Activated T-helper 1 cell treated with anti-CD3 and anti-CD28 coated beads, Interleukin-12 subunit alpha, Interleukin-12 subunit beta, Interleukin-2, Interleukin-4 antibody, amounts not matched to agents 30 ng/mL and 10 ng/mL and 1 ng/mL, durations not matched to agents 14 hours and 24 hours and 36 hours (primary cell): Measurements from ENCODE around the gene STIM2. TPM values are rescaled to one million over a fixed set of nuclear protein-coding genes. Genes with fewer than 3 reads are reported as not detected.
"Not testable (repeated sequence)": the region's sequence is repeated elsewhere in the genome, so short reads cannot be mapped to it uniquely, and the experiment has no call there.

Source experiments
- DNase-seq: peaks from one replicate; pipeline ENCODE4 v3.0.0; 2021; ENCODE audit warnings: low spot score
- H3K27ac Mint-ChIP-seq: one replicate; pipeline ENCODE4 v1.8.0; 2021; ENCODE audit warnings: mild to moderate bottlenecking, mixed read lengths
- H3K27me3 Mint-ChIP-seq: one replicate; pipeline ENCODE4 v1.8.0; 2022; ENCODE audit warnings: mild to moderate bottlenecking, moderate library complexity, mixed read lengths; ENCODE audit not compliant: insufficient read depth
- H3K36me3 Mint-ChIP-seq: one replicate; pipeline ENCODE4 v1.8.0; 2021; ENCODE audit warnings: low read depth, mixed read lengths
- H3K4me1 Mint-ChIP-seq: one replicate; pipeline ENCODE4 v1.8.0; 2021; ENCODE audit warnings: low read depth, mixed read lengths
- H3K4me3 Mint-ChIP-seq: one replicate; pipeline ENCODE4 v1.8.0; 2021; ENCODE audit warnings: mild to moderate bottlenecking, moderate library complexity, mixed read lengths
- H3K9me3 Mint-ChIP-seq: one replicate; pipeline ENCODE4 v1.8.0; 2021; ENCODE audit warnings: mixed read lengths
- intact Hi-C: fragments of 100-400 bp; cut with micrococcal nuclease; formaldehyde crosslinking; loops from one replicate; pipeline ENCODE4 v1.15.1; 2024
- total RNA-seq: library from RNA; stranded (reverse); gene quantifications from 2 replicates; pipeline ENCODE4 v1.2.3, GENCODE V29; 2022

The STIM2 gene
- total RNA-seq, 1 donor from 2014 or later, result 54.1 TPM

DNA sequence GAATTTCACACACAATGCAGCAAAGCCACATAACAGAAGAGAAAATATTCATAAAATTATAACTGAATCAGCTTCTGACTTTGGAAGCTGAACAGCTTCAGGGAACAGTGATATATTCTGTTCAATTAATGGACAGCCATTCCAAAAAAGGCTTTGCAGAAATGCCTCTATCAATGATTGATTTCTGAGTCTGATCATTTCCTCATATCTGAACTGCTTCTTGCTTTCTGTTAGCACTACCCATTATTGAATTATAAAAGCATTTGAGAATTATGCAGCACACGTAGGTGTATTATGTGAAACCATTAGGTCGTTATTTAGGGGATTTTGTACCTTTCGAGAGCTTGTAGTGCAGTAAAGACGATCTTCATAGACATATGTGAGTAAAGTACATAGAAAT lies 159.6 kb downstream of the STIM2 start:
- Mint-ChIP-seq H3K27me3 (no peaks in the 10 kb centered on the region), H3K4me3 (no peak overlapping the region), H3K4me1 (peaks cover 27% of the 10 kb centered on the region), H3K36me3 (peaks cover 37% of the 10 kb centered on the region), H3K9me3 (no peaks in the 10 kb centered on the region), H3K27ac (no peak overlapping the region)
- intact Hi-C loops, result no loop called here
- no peak for DNase-seq

DNA sequence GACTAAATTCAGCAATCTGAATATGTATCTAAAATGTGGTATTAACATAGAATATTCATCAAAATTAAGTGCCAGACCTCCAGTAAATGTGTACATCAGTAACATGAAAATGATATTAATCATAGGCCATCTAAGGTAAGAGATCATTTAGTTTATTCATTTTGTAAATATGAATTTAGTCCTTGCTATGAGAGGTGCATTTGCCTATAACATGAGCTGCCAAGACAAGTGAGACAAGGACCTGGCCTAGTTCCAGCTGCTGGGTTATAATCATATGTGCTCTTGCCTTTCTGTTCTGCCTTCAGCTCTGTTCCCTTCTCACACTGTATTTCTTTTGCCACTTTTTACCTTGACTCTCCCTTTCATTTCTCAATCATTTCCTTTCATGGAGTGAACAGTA lies 160.0 kb downstream of the STIM2 start:
- H3K9me3 Mint-ChIP-seq, result no peaks in the 10 kb centered on the region
- no peak overlapping the region for H3K27ac Mint-ChIP-seq
- no peak overlapping the region for H3K4me3 Mint-ChIP-seq
- intact Hi-C loops, result no loop called here
- no peaks in the 10 kb centered on the region for H3K27me3 Mint-ChIP-seq
- no peak for DNase-seq
- H3K4me1 Mint-ChIP-seq, result peaks cover 26% of the 10 kb centered on the region
- peaks cover 37% of the 10 kb centered on the region for H3K36me3 Mint-ChIP-seq

DNA sequence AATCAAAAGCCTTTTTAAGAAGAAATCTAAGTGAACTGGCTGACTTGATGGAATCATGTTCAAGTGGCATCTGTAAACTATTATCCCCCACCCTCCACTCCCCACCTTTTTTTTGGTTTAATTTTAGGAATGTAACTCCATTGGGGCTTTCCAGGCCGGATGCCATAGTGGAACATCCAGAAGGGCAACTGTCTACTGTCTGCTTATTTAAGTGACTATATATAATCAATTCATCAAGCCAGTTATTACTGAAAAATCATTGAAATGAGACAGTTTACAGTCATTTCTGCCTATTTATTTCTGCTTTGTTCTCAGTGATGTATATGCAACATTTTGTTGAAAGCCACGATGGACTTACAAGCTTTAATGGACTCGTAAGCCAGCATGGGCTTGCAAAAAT lies 162.3 kb downstream of the STIM2 start:
- peaks cover 21% of the 10 kb centered on the region for H3K36me3 Mint-ChIP-seq
- H3K27me3 Mint-ChIP-seq, result no peaks in the 10 kb centered on the region
- no peaks in the 10 kb centered on the region for H3K9me3 Mint-ChIP-seq
- H3K4me1 Mint-ChIP-seq, result peaks cover 7% of the 10 kb centered on the region
- H3K4me3 Mint-ChIP-seq, result no peak overlapping the region
- no peak overlapping the region for H3K27ac Mint-ChIP-seq
- no peak for DNase-seq
- intact Hi-C loops, result no loop called here

DNA sequence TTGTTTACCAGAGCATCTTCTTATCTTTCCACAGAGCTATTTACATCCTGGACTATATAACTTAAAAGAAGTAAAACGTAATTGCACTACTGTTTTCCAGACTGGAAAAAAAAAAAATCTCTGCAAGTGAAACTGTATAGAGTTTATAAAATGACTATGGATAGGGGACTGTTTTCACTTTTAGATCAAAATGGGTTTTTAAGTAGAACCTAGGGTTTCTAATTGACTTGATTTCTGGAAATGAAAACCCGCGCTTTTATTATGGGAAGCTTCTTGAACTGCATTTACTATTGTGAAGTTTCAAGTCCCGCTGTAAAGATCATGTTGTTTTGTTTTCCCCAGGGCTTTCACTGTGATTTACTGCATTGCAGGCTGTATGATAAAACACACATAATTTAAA lies 162.7 kb downstream of the STIM2 start:
- Mint-ChIP-seq H3K36me3 (peaks cover 17% of the 10 kb centered on the region), H3K4me1 (peaks cover 3% of the 10 kb centered on the region), H3K4me3 (no peak overlapping the region), H3K9me3 (no peaks in the 10 kb centered on the region), H3K27me3 (no peaks in the 10 kb centered on the region), H3K27ac (no peak overlapping the region)
- no peak for DNase-seq
- intact Hi-C loops, result no loop called here

DNA sequence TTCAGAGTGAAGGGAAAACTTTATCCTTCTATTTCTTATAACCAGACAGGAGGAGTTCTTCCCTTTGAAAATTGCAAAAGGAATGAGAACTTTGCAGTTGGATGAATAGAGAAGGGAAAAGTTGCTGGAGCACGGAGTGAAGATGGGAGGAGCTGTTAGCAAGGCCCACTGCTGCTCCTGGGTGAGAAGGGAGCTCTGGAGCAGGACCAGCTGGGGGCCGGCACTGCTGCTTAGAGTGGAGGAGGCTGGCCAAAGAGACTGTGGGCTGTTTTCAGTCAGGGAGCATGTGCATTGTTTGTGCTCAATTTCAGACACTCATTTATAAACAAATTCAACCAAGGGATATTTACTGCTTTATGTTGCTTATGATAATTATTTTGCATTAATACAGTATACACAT lies 164.2 kb downstream of the STIM2 start:
- Mint-ChIP-seq H3K27me3 (no peaks in the 10 kb centered on the region), H3K4me1 (no peaks in the 10 kb centered on the region)
- intact Hi-C loops, result no loop called here

DNA sequence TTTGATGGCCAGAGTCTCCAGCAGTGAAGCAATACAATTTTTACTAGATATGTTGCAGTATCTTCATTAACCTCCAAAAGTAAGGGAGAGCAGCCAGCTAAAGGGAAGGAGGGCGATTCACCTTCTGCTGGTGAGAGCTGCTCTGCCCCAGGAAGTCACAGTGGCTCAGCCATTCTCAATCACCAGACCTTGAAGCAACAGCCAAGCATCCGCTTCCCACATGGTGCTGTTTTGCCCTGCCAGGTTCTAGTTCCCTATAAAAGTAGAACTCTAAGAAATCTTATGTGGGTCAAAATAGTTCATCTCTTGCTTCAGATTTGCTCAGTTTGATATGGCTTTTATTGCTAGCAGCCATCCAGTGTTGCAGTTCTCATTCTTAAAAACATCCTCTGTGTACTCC lies 166.8 kb downstream of the STIM2 start:
- H3K4me1 Mint-ChIP-seq, result no peaks in the 10 kb centered on the region
- peaks cover 10% of the 10 kb centered on the region for H3K36me3 Mint-ChIP-seq
- peaks cover 4% of the 10 kb centered on the region for H3K27me3 Mint-ChIP-seq
- H3K9me3 Mint-ChIP-seq, result no peaks in the 10 kb centered on the region
- intact Hi-C loops, result no loop called here
- H3K27ac Mint-ChIP-seq, result no peak overlapping the region
- H3K4me3 Mint-ChIP-seq, result no peak overlapping the region
- no peak for DNase-seq

More for the DNA sequence above, 164.2 kb downstream of the STIM2 start:
- Mint-ChIP-seq H3K36me3 (peaks cover 15% of the 10 kb centered on the region), H3K27ac (no peak overlapping the region), H3K4me3 (no peak overlapping the region), H3K9me3 (no peaks in the 10 kb centered on the region)
- no peak for DNase-seq

DNA sequence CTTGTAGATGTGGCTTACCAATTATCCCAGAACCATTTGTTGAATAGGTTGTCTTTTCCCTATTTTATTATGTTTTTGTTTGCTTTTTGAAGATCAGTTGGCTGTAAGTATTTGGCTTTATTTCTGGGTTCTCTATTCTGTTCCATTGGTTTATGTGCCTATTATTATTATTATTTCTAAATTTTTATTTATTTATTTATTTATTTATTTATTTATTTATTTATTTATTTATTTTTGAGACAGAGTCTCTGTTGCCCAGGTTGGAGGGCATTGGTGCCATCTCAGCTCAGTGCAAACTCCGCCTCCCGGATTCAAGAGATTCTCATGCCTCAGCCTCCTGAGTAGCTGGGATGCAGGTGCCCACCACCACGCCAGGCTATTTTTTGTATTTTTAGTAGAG lies 174.5 kb downstream of the STIM2 start:
- H3K27ac Mint-ChIP-seq, DNase-seq, H3K4me3 Mint-ChIP-seq, H3K4me1 Mint-ChIP-seq, H3K9me3 Mint-ChIP-seq, intact Hi-C loops, H3K36me3 Mint-ChIP-seq: not testable (repeated sequence)
- H3K27me3 Mint-ChIP-seq, result peaks cover 17% of the 10 kb centered on the region

DNA sequence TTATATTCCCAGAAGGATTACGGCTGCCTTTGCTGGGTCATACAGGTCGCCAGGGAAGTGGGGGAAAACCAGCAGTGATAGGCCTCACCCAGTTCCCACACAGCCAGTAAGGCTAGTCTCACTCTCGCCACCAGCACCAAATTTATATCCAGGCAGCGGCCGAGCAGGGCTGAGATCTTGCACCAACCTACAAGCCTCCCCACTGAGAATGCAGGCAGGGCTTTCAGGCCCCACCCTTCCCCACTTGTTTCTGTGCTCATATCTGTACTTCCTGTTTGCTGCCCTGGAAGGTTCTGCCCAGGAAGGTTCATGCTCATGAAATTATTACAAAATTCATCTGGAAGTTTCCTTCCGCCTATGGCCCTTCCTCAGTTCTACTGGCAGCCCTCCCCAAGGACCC lies 179.7 kb downstream of the STIM2 start:
- DNase-seq, result no peak
- no peak overlapping the region for H3K27ac Mint-ChIP-seq
- no peaks in the 10 kb centered on the region for H3K4me1 Mint-ChIP-seq
- H3K27me3 Mint-ChIP-seq, result peaks cover 21% of the 10 kb centered on the region
- intact Hi-C loops, result no loop called here
- no peaks in the 10 kb centered on the region for H3K36me3 Mint-ChIP-seq
- no peak overlapping the region for H3K4me3 Mint-ChIP-seq
- H3K9me3 Mint-ChIP-seq, result peaks cover 8% of the 10 kb centered on the region

DNA sequence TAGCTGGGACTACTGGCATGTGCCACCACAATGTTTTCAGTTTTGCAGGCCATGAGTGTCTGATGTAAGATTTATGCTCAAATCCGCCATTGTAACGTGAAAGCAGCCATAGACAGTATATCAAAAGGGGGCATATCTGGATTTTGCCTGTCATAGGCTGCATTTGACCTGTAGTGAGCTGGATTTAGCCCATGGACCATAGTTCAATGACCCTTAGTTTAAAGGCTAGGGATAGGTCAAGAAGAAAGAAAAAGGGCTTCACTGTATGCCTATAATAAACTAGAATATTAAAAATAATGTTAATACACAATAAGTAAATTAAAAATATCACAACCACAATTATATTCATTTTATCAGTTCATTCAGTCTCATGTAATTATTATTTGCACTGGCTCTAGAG lies 181.8 kb downstream of the STIM2 start:
- Mint-ChIP-seq H3K4me3 (no peak overlapping the region), H3K27ac (no peak overlapping the region), H3K27me3 (peaks cover 29% of the 10 kb centered on the region), H3K36me3 (no peaks in the 10 kb centered on the region), H3K9me3 (peaks cover 3% of the 10 kb centered on the region), H3K4me1 (no peaks in the 10 kb centered on the region)
- no peak for DNase-seq
- intact Hi-C loops, result no loop called here

DNA sequence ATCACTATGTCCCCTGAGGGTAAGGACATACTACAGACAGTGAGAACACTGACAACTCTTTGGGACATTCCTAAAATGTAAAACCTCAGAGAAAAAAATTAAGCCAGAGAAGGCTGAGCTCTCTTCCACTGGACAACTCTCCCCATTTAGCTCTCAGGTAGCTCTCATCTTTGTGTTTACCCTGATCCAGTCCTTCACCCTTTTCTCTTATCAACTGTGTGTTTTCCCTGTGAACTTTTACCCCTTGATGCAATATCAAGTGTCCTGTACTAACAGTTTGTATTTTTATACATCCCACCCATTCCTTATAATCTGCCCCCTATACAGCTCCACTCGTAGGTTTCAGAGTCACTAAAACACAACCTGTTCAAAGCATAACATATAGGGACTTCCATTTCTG lies 182.6 kb downstream of the STIM2 start:
- no peaks in the 10 kb centered on the region for H3K36me3 Mint-ChIP-seq

DNA sequence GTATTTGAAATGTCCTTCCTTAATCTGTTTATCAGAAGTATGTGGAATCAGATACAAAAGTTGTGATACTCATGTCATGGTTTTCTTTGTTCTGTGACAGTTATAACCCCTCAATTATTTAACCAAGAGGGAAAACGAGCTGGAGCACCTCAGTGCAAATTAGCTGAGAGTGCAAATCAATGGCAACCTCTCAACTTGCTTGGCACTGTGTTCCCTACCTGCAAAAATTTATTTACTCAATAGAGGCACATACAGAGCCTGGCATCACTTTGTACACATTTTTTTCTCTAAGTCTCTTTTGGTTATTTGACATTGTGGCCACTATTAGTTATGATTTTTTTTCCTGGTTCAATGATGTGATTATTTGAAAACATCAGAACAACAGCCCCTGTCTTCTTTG lies 186.2 kb downstream of the STIM2 start:
- Mint-ChIP-seq H3K4me1 (no peaks in the 10 kb centered on the region), H3K4me3 (no peak overlapping the region), H3K36me3 (no peaks in the 10 kb centered on the region), H3K27me3 (peaks cover 39% of the 10 kb centered on the region), H3K9me3 (peaks cover 3% of the 10 kb centered on the region), H3K27ac (no peak overlapping the region)
- intact Hi-C loops, result no loop called here
- no peak for DNase-seq

More for the DNA sequence above, 182.6 kb downstream of the STIM2 start:
- peaks cover 3% of the 10 kb centered on the region for H3K9me3 Mint-ChIP-seq
- no peaks in the 10 kb centered on the region for H3K4me1 Mint-ChIP-seq
- H3K4me3 Mint-ChIP-seq, result no peak overlapping the region
- intact Hi-C loops, result no loop called here
- DNase-seq, result no peak
- no peak overlapping the region for H3K27ac Mint-ChIP-seq
- peaks cover 27% of the 10 kb centered on the region for H3K27me3 Mint-ChIP-seq

DNA sequence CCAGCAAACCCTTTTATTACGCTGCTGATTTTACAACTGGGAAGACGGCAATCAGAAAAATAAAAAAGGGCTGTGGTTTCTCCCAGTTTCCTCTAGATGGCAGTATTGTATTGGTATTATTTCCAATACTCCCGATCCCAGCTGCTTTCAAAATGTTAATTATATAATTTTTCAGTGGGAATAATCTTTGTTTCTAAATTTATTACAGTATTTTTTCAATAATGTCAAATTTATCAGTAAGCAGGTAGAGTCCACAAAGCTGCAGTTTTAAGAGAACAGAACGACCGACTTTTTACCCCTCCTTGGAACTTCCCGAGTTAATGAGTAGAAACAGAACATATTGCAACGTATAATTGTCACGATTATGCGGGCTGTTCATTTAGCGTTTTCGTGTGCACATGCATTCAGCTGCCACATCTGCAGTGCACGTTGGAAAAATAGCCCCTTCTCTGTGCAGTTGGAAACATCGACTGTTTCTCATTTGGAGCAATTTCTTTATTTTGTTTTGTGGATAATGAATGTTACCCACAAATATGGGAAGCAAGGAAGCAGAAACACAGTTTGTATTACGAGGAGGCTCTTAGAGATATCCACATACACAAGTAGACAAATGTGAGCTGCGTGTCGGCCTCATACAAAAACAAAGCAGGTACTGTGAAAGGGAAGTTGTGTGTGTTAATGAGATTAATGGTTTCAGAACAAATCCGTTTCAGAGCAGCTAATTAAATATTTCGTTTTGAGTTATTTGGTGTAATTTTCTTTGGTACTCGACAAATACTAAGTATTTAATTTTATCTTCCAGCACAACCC lies 188.0 kb downstream of the STIM2 start:
- DNase-seq, result no peak
- no peaks in the 10 kb centered on the region for H3K4me1 Mint-ChIP-seq
- no peak overlapping the region for H3K27ac Mint-ChIP-seq
- intact Hi-C loops, result loop anchor here (1.0 kb wide), 1 partner anchor 270 kb away; no protein-coding TSS in a partner anchor
- peaks cover 37% of the 10 kb centered on the region for H3K27me3 Mint-ChIP-seq
- H3K36me3 Mint-ChIP-seq, result no peaks in the 10 kb centered on the region
- peaks cover 3% of the 10 kb centered on the region for H3K9me3 Mint-ChIP-seq
- H3K4me3 Mint-ChIP-seq, result no peak overlapping the region

DNA sequence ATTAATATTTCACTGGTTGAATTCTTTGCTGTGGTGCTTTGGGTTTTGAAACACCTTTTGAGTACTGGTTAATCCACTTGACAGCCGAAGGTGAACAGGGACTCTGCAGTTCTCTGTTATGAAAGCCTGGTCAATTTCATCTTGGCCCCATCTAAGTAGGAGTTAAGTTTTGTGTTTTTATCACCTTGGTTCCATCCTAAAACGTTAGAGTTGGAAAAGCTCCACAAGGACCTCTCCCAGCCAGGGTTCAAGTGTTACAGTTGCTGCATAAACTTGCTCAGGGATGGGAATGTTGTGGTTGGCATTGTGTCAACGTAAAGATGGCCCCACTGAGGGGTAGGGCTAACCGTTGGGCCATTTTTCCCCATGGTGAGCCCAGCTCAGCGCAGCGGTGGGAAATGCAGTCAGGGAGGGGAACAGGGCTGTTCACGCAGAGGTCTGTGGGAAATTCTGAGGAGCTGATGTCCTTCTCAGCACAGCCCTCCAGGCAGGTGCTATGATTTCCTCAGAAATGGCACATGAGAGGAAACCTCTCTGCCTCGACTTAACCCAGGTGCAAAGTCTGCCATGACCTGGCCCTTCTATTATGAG lies 188.7 kb downstream of the STIM2 start:
- intact Hi-C loops, result loop anchor here (1.0 kb wide), 1 partner anchor 269 kb away; no protein-coding TSS in a partner anchor
- Mint-ChIP-seq H3K4me3 (no peak overlapping the region), H3K4me1 (no peaks in the 10 kb centered on the region), H3K36me3 (no peaks in the 10 kb centered on the region), H3K27ac (no peak overlapping the region), H3K27me3 (peaks cover 30% of the 10 kb centered on the region), H3K9me3 (no peaks in the 10 kb centered on the region)
- no peak for DNase-seq
